GM23338 (cell line): ENCODE data around the gene KTI12. TPM values are rescaled to one million over a fixed set of nuclear protein-coding genes. Genes with fewer than 3 reads are reported as not detected.

Experiments
- ATAC-seq: fragments of 200-7000 bp; cut with Tn5 transposase; 3 replicates; pipeline ENCODE4 v1.9.1; 2020
- DNase-seq: peaks from one replicate; pipeline ENCODE4 v3.0.0-alpha.2; 2015; ENCODE audit warnings: low spot score
- H2AFZ ChIP-seq: fragments of 200-600 bp; sonication (generic); 2 replicates; pipeline ENCODE4 v1.8.0; 2016; ENCODE audit warnings: antibody characterized with exemption, mild to moderate bottlenecking, moderate library complexity
- H3F3A ChIP-seq: fragments of 200-600 bp; sonication (generic); replicated peaks from 2 replicates; pipeline ENCODE4 v1.8.0; 2017; ENCODE audit warnings: antibody characterized with exemption, mixed run types, low read depth
- H3K27ac ChIP-seq: fragments of 200-600 bp; sonication (generic); 2 replicates; pipeline ENCODE4 v1.6.1; 2016; ENCODE audit warnings: low read depth
- H3K27me3 ChIP-seq: fragments of 200-600 bp; sonication (generic); 2 replicates; pipeline ENCODE4 v1.8.0; 2016; ENCODE audit warnings: mild to moderate bottlenecking, mixed run types, moderate library complexity; ENCODE audit not compliant: insufficient read depth
- H3K36me3 ChIP-seq: fragments of 200-600 bp; sonication (generic); 2 replicates; pipeline ENCODE4 v1.8.0; 2016; ENCODE audit warnings: mild to moderate bottlenecking; ENCODE audit not compliant: insufficient read depth
- H3K4me1 ChIP-seq: fragments of 200-600 bp; sonication (generic); 2 replicates; pipeline ENCODE4 v1.8.0; 2016; ENCODE audit warnings: mild to moderate bottlenecking, moderate library complexity; ENCODE audit not compliant: insufficient read depth
- H3K4me2 ChIP-seq: fragments of 200-600 bp; sonication (generic); 2 replicates; pipeline ENCODE4 v1.7.1; 2017; ENCODE audit warnings: mixed run types
- H3K4me3 ChIP-seq: fragments of 200-600 bp; sonication (generic); 2 replicates; pipeline ENCODE4 v1.6.1; 2016; ENCODE audit warnings: mixed run types
- H3K79me2 ChIP-seq: fragments of 200-600 bp; sonication (generic); replicated peaks from 2 replicates; pipeline ENCODE4 v1.8.0; 2017; ENCODE audit warnings: mild to moderate bottlenecking; ENCODE audit not compliant: insufficient read depth
- H3K9me2 ChIP-seq: fragments of 200-600 bp; sonication (generic); 2 replicates; pipeline ENCODE4 v1.8.0; 2017; ENCODE audit not compliant: insufficient read depth
- H4K20me1 ChIP-seq: fragments of 200-600 bp; sonication (generic); replicated peaks from 2 replicates; pipeline ENCODE4 v1.8.0; 2017; ENCODE audit warnings: mild to moderate bottlenecking; ENCODE audit not compliant: insufficient read depth
- H3K27ac Mint-ChIP-seq: 2 replicates; pipeline ENCODE4 v1.8.0; 2020; ENCODE audit warnings: inconsistent platforms, mild to moderate bottlenecking, moderate library complexity, mixed read lengths
- H3K27me3 Mint-ChIP-seq: 3 replicates; pipeline ENCODE4 v1.8.0; 2022; ENCODE audit warnings: low read depth, mild to moderate bottlenecking, moderate library complexity, mixed read lengths, inconsistent platforms; ENCODE audit not compliant: insufficient read depth, poor library complexity
- H3K36me3 Mint-ChIP-seq: 3 replicates; pipeline ENCODE4 v1.8.0; 2021; ENCODE audit warnings: low read depth, mild to moderate bottlenecking, inconsistent platforms, moderate library complexity, mixed read lengths
- H3K4me1 Mint-ChIP-seq: 3 replicates; pipeline ENCODE4 v1.8.0; 2020; ENCODE audit warnings: mild to moderate bottlenecking, inconsistent platforms, mixed read lengths
- H3K4me3 Mint-ChIP-seq: 3 replicates; pipeline ENCODE4 v1.8.0; 2021; ENCODE audit warnings: moderate library complexity, mild to moderate bottlenecking, inconsistent platforms, mixed read lengths
- H3K9me3 Mint-ChIP-seq: 3 replicates; pipeline ENCODE4 v1.8.0; 2020; ENCODE audit warnings: moderate library complexity, mild to moderate bottlenecking, inconsistent platforms, mixed read lengths
- CREB1 ChIP-seq: fragments of 250-450 bp; sonication (Bioruptor Pico); IDR thresholded peaks from 2 replicates; pipeline ENCODE4 v1.5.0; 2020; ENCODE audit warnings: low read depth, mild to moderate bottlenecking, moderate library complexity
- CTCF ChIP-seq, 2 experiments: fragments of 200-600 bp in 1 of 2; sonication (generic) in 1 of 2; conservative IDR thresholded peaks; 2 replicates each; pipeline versions ENCODE4 v1.5.1 to v1.6.1; 2016 to 2017; ENCODE audit warnings: antibody characterized with exemption in 2 of 2, low read depth in 2 of 2, mild to moderate bottlenecking in 2 of 2, moderate library complexity in 1 of 2
- ETS1 ChIP-seq: IDR thresholded peaks from 2 replicates; pipeline ENCODE4 v1.6.1; 2016; ENCODE audit warnings: antibody characterized with exemption
- EZH2 ChIP-seq: fragments of 200-600 bp; sonication (generic); IDR thresholded peaks from one replicate; pipeline ENCODE4 v1.8.0; 2017; ENCODE audit warnings: antibody characterized with exemption, mild to moderate bottlenecking, low read depth; ENCODE audit not compliant: unreplicated experiment
- EZH2phosphoT487 ChIP-seq: fragments of 200-600 bp; sonication (generic); IDR thresholded peaks from one replicate; pipeline ENCODE4 v1.8.1; 2018; ENCODE audit warnings: antibody characterized with exemption; ENCODE audit not compliant: unreplicated experiment
- JUNB ChIP-seq: IDR thresholded peaks from one replicate; pipeline ENCODE4 v1.6.1; 2016; ENCODE audit warnings: antibody characterized with exemption; ENCODE audit not compliant: unreplicated experiment
- NANOG ChIP-seq: IDR thresholded peaks from 2 replicates; pipeline ENCODE4 v1.6.1; 2016; ENCODE audit warnings: antibody characterized with exemption, borderline replicate concordance
- REST ChIP-seq: IDR thresholded peaks from one replicate; pipeline ENCODE4 v1.6.1; 2018; ENCODE audit warnings: antibody characterized with exemption; ENCODE audit not compliant: unreplicated experiment
- STAT1 ChIP-seq: IDR thresholded peaks from one replicate; pipeline ENCODE4 v1.6.1; 2016; ENCODE audit warnings: antibody characterized with exemption; ENCODE audit not compliant: unreplicated experiment
- ZNF114 ChIP-seq: fragments of 250-450 bp; sonication (Bioruptor Pico); IDR thresholded peaks from 2 replicates; pipeline ENCODE4 v1.5.0; 2020; ENCODE audit warnings: mild to moderate bottlenecking, moderate library complexity
- ZNF331 ChIP-seq: fragments of 250-450 bp; sonication (Bioruptor Pico); IDR thresholded peaks from 2 replicates; pipeline ENCODE4 v1.5.0; 2020; ENCODE audit warnings: low read depth, mild to moderate bottlenecking, moderate library complexity
- ZNF462 ChIP-seq: fragments of 250-450 bp; sonication (Bioruptor Pico); IDR thresholded peaks from 2 replicates; pipeline ENCODE4 v1.5.0; 2020; ENCODE audit warnings: mild to moderate bottlenecking, moderate library complexity
- polyA plus RNA-seq: library from polyadenylated mRNA; unstranded; fragments of >200 nt; fragmentation: Nextera tagmentation; extraction: Ambion mirVana; gene quantifications from 2 replicates; pipeline ENCODE4 v1.2.1, GENCODE V29; 2016
- total RNA-seq: library from RNA; depleted of rRNA; stranded (reverse); fragments of >200 nt; shearing (Covaris generic); gene quantifications from 2 replicates; pipeline ENCODE4 v1.2.3, GENCODE V29; 2014

KTI12 gene
- total and polyA plus RNA-seq, 2 experiments from 2014 or later: 8.7 to 13.0 TPM

- TF ChIP-seq ZNF462 (CRISPR knock-in tag) (no peak), EZH2phosphoT487 (no peak), JUNB (no peak), STAT1 (no peak), ZNF114 (CRISPR knock-in tag) (no peak), CTCF (conservative IDR thresholded peaks at IDR 0.05; ENCODE audit: low read depth in 2 of 2) (no peak)
These were observed 25.7 kb upstream of the KTI12 start (continued) for GRCh38 chr1:52059321-52059720.

GRCh38 chr1:52057876-52058415 is 24.3 kb upstream of the KTI12 start:
- peak overlapping the region; percentile 98 for H3K27ac Mint-ChIP-seq
- peak overlapping the region; percentile 83 for H3K4me3 ChIP-seq
- TF ChIP-seq ETS1 (no peak), ZNF114 (CRISPR knock-in tag) (no peak), NANOG (no peak), CREB1 (CRISPR knock-in tag) (no peak), EZH2phosphoT487 (no peak), REST (no peak), ZNF331 (CRISPR knock-in tag) (no peak), EZH2 (no peak)

More at GRCh38 chr1:52057876-52058415, 24.3 kb upstream of the KTI12 start:
- Mint-ChIP-seq H3K36me3 (peaks cover 51% of the 10 kb centered on the region), H3K9me3 (no peaks in the 10 kb centered on the region), H3K4me1 (peaks cover 22% of the 10 kb centered on the region), H3K4me3 (peak overlapping the region; percentile 98), H3K27me3 (peaks cover 9% of the 10 kb centered on the region)
- peak overlapping the region; percentile 92 for H3K4me2 ChIP-seq
- peak overlapping the region; percentile 95 for H3K27ac ChIP-seq
- no peaks in the 10 kb centered on the region for H3K27me3 ChIP-seq
- H3K79me2 ChIP-seq: peaks cover 78% of the 10 kb centered on the region
- H3F3A ChIP-seq: no peaks in the 10 kb centered on the region; the same call in 1 of the 2 replicates
- H2AFZ ChIP-seq: no peak overlapping the region
- H4K20me1 ChIP-seq: peaks cover 15% of the 10 kb centered on the region; the same call in 1 of the 2 replicates
- H3K4me1 ChIP-seq: peaks cover 20% of the 10 kb centered on the region
- no peaks in the 10 kb centered on the region for H3K9me2 ChIP-seq
- ATAC-seq (no peak), DNase-seq (peak; percentile 32)
- peaks cover 22% of the 10 kb centered on the region for H3K36me3 ChIP-seq
